MM.1S (cell line): ENCODE data around the gene MYCT1.
A peak's percentile ranks its signal among the peaks of the same experiment; 100 is the strongest.

Experiments used
- DNase-seq: peaks from one replicate; pipeline ENCODE4 v3.0.0-alpha.2; 2015
- H2AFZ ChIP-seq: fragments of 300-600 bp; sonication (generic); 2 replicates; pipeline ENCODE4 v1.6.0; 2016; ENCODE audit warnings: antibody characterized with exemption, low read length
- H3F3A ChIP-seq: fragments of 300-600 bp; sonication (generic); 2 replicates; pipeline ENCODE4 v1.6.1; 2016; ENCODE audit warnings: mild to moderate bottlenecking, antibody characterized with exemption, low read length, moderate library complexity, mixed read lengths; ENCODE audit not compliant: insufficient read depth
- H3K27ac ChIP-seq: fragments of 300-600 bp; sonication (generic); 2 replicates; pipeline ENCODE4 v1.5.1; 2016; ENCODE audit warnings: mild to moderate bottlenecking, low read length
- H3K27me3 ChIP-seq: fragments of 300-600 bp; sonication (generic); replicated peaks from 2 replicates; pipeline ENCODE4 v1.6.0; 2016; ENCODE audit warnings: low read length; ENCODE audit not compliant: insufficient read depth
- H3K36me3 ChIP-seq: fragments of 300-600 bp; sonication (generic); replicated peaks from 2 replicates; pipeline ENCODE4 v1.6.1; 2016; ENCODE audit warnings: mild to moderate bottlenecking, low read length, mixed read lengths; ENCODE audit not compliant: insufficient read depth
- H3K4me1 ChIP-seq: fragments of 300-600 bp; sonication (generic); 2 replicates; pipeline ENCODE4 v1.6.1; 2016; ENCODE audit warnings: low read length, mixed read lengths
- H3K4me2 ChIP-seq: fragments of 300-600 bp; sonication (generic); 2 replicates; pipeline ENCODE4 v1.6.0; 2016; ENCODE audit warnings: low read depth, low read length
- H3K4me3 ChIP-seq: fragments of 300-600 bp; sonication (generic); 2 replicates; pipeline ENCODE4 v1.5.1; 2016; ENCODE audit warnings: low read length, mixed read lengths
- H3K79me2 ChIP-seq: fragments of 300-600 bp; sonication (generic); 2 replicates; pipeline ENCODE4 v1.6.1; 2016; ENCODE audit warnings: mixed run types, low read length, mixed read lengths
- H3K9ac ChIP-seq: fragments of 300-600 bp; sonication (generic); 2 replicates; pipeline ENCODE4 v1.6.1; 2016; ENCODE audit warnings: low read length, mixed read lengths
- H3K9me2 ChIP-seq: fragments of 300-600 bp; sonication (generic); replicated peaks from 2 replicates; pipeline ENCODE4 v1.6.1; 2016; ENCODE audit warnings: mild to moderate bottlenecking, low read length, mixed read lengths; ENCODE audit not compliant: insufficient read depth
- H3K9me3 ChIP-seq: fragments of 300-600 bp; sonication (generic); replicated peaks from 2 replicates; pipeline ENCODE4 v1.6.1; 2016; ENCODE audit warnings: mild to moderate bottlenecking, low read length, mixed read lengths; ENCODE audit not compliant: insufficient read depth
- H4K20me1 ChIP-seq: fragments of 300-600 bp; sonication (generic); 2 replicates; pipeline ENCODE4 v1.6.1; 2016; ENCODE audit warnings: mild to moderate bottlenecking, low read length, moderate library complexity, mixed read lengths; ENCODE audit not compliant: insufficient read depth
- CTCF ChIP-seq: fragments of 300-600 bp; sonication (generic); IDR thresholded peaks from 2 replicates; pipeline ENCODE4 v1.5.1; 2016; ENCODE audit warnings: antibody characterized with exemption, low read length, mixed read lengths
- EZH2 ChIP-seq: fragments of 300-600 bp; sonication (generic); optimal IDR thresholded peaks from 2 replicates; pipeline ENCODE3; 2017; ENCODE audit warnings: low read depth, mild to moderate bottlenecking, antibody characterized with exemption, low read length, mixed read lengths
- EZH2phosphoT487 ChIP-seq: fragments of 300-600 bp; sonication (generic); IDR thresholded peaks from 2 replicates; pipeline ENCODE4 v1.6.1; 2018; ENCODE audit warnings: antibody characterized with exemption, low read length

Gene MYCT1

GRCh38 chr6:152746172-152746553 lies 48.5 kb downstream of the MYCT1 start:
- DNase-seq: no peak
- TF ChIP-seq EZH2phosphoT487 (no peak), CTCF (no peak)
- no peaks in the 10 kb centered on the region for H3F3A ChIP-seq
- H3K36me3 ChIP-seq: no peaks in the 10 kb centered on the region
- H3K79me2 ChIP-seq: no peaks in the 10 kb centered on the region
- no peaks in the 10 kb centered on the region for H3K9me3 ChIP-seq
- no peak overlapping the region for H3K4me2 ChIP-seq
- no peaks in the 10 kb centered on the region for H3K9me2 ChIP-seq
- no peak overlapping the region for H2AFZ ChIP-seq
- H3K4me3 ChIP-seq: no peak overlapping the region
- H3K27me3 ChIP-seq: no peaks in the 10 kb centered on the region
- no peak overlapping the region for H3K27ac ChIP-seq
- no peaks in the 10 kb centered on the region for H4K20me1 ChIP-seq
- no peaks in the 10 kb centered on the region for H3K4me1 ChIP-seq
- no peak overlapping the region for H3K9ac ChIP-seq

DNA sequence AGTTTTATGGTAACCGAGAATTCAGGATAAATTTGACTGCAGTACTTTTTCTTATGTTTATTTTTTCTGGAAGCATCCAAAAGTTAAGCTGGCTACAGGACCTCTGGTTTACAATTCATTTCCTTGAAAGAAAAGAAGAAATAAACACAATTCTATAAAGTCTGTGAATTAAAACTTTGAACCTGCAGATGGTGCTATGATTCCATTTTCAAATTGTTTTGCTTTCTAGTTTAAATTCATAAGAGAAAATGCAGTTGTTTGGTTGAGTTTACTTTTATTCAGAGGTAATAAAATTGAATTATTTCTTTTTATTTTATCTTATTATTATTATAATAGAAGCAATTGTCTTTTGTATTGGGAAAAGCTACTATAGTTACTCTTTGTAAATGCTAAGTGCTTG lies 51.1 kb downstream of the MYCT1 start:
- Histone ChIP-seq H3K9ac (no peak overlapping the region), H4K20me1 (no peaks in the 10 kb centered on the region), H2AFZ (no peak overlapping the region), H3K4me3 (no peak overlapping the region), H3K4me2 (no peak overlapping the region), H3K79me2 (no peaks in the 10 kb centered on the region), H3F3A (no peaks in the 10 kb centered on the region), H3K4me1 (no peaks in the 10 kb centered on the region), H3K9me3 (no peaks in the 10 kb centered on the region), H3K36me3 (no peaks in the 10 kb centered on the region), H3K9me2 (no peaks in the 10 kb centered on the region), H3K27me3 (no peaks in the 10 kb centered on the region), H3K27ac (no peak overlapping the region)
- DNase-seq: peak; percentile 11
- TF ChIP-seq EZH2phosphoT487 (no peak), EZH2 (no peak), CTCF (no peak)

DNA sequence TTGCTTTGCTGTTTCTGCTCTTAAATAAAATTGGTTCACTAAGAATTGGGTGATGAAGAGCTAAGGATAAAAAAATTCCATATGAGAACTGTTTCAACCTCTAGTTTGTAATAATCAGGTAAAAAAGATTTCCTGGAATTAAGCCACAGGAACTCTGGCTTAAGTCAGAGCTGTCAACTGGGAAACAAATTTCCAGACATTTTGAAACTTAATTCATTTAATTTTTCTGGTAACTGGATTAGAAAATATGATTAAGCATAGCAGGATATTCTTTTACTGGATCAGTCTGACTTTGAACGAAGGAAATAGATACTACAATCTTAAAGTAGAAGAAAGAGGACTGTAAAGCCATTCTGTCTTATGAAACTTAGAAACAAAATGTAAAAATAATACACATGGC lies 51.6 kb downstream of the MYCT1 start:
- Histone ChIP-seq H3K4me3 (no peak overlapping the region), H3K4me1 (no peaks in the 10 kb centered on the region), H3K79me2 (no peaks in the 10 kb centered on the region), H3K27ac (no peak overlapping the region), H4K20me1 (no peaks in the 10 kb centered on the region), H3K27me3 (no peaks in the 10 kb centered on the region), H3K9me3 (no peaks in the 10 kb centered on the region), H3K4me2 (no peak overlapping the region), H3K36me3 (no peaks in the 10 kb centered on the region), H3K9ac (no peak overlapping the region), H3F3A (no peaks in the 10 kb centered on the region), H3K9me2 (no peaks in the 10 kb centered on the region), H2AFZ (no peak overlapping the region)
- TF ChIP-seq EZH2phosphoT487 (no peak), EZH2 (no peak), CTCF (no peak)
- DNase-seq: no peak
